GM18861 (cell line): Measurements from ENCODE around the gene METTL24.

Source experiments
- ATAC-seq: cut with Tn5 transposase; IDR thresholded peaks from one replicate; pipeline ENCODE4 v1.9.1; 2021; ENCODE audit not compliant: unreplicated experiment

METTL24 gene

GRCh38 chr6:110357664-110358552 lies at the start of gene METTL24:
Gene METTL24 (minus strand): TSS chr6:110358349. CDS start chr6:110358272, 77 bp downstream.
- no peak for ATAC-seq

DNA sequence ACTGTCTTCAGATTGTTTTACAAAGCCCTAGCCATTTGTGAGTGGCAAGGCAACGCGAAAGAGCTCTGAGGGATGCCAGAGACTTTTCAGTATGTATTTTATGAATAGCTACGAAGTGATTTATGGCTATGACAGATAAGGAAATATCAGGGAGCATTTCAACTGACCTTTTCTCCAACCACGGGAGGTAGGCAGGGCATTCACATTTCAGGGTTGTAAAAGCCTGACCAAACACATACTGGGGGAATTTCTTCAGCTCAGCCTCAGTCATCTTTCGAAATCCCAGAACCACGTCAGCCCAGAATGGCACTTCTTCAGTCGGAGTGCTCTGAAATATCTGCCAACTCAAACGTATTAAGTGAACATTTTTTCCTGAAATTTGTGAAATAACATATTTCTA lies 46.5 kb upstream of the METTL24 start:
- no peak for ATAC-seq

DNA sequence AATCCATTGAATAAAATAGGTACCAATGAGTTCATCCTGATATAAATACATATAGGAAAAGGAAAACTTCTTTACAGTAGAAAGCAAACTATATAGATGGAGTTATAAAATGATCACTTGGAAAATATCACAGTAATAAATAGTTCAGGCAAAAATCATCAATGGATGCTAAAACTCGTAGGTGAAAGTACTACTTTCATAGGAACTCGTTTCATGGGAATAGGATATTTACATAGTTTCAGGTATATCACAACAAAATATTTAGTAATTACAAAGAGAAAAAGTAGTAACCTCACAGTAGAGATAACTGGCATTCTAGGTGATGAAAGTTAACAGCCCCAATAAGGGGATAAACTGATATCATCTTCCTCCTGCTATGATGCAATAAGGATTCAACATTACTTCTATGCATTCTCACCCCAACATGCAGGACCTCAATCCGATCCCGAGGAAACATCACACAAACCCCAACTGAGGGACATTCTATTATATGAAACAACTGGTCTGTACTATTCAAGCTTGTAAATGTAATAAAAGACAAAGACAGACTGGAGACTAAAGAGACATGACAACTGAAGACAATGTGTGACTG lies 43.5 kb upstream of the METTL24 start:
- no peak for ATAC-seq

GRCh38 chr6:110400208-110400607 lies 42.1 kb upstream of the METTL24 start:
- ATAC-seq, result no peak

GRCh38 chr6:110399219-110400071 lies 41.3 kb upstream of the METTL24 start:
- ATAC-seq, result no peak

GRCh38 chr6:110398778-110399177 lies 40.6 kb upstream of the METTL24 start:
- ATAC-seq, result no peak

DNA sequence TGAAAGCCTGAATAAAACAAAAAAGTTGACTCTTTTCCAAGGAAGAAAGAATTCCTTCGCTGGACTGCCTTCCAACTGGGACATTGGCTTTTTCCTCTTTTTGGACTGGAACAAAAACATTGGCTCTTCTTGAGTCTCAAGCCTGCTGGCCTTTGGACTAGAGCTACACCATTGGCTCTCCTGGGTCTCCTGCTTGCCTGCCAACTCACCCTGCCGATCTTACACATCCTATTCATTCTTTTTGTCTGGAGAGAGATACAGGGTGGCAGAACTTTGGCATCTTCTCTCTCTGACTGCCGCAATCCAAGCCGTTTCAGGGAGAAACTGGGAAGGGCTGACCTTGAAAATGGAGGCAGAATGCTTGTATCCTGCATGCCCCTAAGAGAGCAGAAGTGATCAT lies 37.1 kb upstream of the METTL24 start:
- no peak for ATAC-seq

DNA sequence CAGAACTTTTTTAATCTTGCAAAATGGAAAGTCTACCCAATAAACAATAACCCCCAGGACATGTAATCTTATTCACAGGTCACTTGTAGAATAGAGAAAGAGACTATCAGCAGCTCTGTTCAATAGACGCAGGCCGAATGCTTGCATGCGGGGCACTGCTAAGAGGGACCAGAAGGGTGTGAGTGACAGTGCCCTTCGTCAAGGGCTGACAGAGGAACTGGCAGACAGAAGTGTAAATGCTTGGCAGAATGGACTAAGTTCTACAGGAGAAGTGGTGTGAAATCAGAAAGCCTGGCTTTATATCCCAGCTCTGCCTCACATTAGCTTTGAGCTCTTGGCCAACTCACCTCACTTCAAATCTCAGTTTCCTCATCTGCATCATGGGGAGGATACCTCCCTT lies 36.3 kb upstream of the METTL24 start:
- no peak for ATAC-seq

GRCh38 chr6:110392727-110393126 lies 34.6 kb upstream of the METTL24 start:
- no peak for ATAC-seq

- ATAC-seq, result no peak
Measured at GRCh38 chr6:110390404-110390803, 32.3 kb upstream of the METTL24 start.

DNA sequence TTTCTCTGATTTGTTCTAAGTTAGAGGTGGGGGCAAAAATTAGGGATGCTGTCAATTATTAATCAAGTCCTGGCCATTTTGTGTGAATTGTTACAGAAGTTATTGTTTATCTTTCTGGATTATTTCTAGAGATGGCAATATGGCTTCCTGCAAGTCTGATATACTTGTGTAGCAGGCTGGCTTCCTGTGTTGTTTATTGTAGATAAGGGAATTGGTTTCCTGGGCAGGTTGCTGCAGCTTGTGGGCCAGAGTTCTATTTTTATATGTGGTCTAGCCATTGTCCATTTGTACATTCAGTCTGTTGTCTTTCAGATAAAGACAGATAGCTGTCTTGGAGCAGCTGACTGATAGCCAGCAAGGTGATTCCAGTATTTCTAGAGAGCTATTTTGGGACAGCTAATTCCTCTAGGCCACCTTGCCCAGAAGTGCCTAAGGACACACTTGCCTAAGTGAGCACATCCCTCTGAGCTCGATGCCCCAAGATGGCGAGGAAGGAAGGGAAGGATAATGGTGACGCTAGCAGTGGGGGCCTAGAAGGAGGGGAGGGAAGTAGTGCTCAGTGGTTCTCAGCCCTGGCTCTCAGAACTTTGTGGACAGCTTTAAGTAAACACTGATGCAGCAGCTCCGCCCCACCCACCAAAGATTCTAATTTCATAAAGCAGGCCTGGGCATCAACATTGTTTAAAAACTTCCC lies 31.7 kb upstream of the METTL24 start:
- ATAC-seq, result no peak

- no peak for ATAC-seq
Measured at GRCh38 chr6:110387986-110388385, 29.8 kb upstream of the METTL24 start.

GRCh38 chr6:110385458-110385863 lies 27.3 kb upstream of the METTL24 start:
- ATAC-seq, result no peak

DNA sequence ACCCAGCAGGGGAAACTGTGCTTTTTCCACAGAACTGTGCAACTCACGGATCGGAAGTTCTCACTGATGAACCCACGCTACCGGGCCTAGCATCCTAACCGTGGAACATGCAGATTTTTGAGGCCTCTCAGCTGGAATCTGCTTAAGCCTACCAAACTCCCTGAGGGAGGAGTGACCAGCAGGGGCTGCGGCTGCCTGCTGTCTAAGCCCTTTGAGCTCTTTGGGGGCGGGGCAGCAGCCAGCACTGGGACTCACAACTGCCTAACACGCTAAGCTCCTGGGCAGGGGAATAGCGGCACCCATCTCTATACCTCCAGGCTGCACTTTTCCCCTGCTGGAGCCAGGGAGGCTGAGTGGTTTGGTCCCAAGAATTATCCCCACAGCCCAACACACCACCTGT lies 20.4 kb upstream of the METTL24 start:
- no peak for ATAC-seq

DNA sequence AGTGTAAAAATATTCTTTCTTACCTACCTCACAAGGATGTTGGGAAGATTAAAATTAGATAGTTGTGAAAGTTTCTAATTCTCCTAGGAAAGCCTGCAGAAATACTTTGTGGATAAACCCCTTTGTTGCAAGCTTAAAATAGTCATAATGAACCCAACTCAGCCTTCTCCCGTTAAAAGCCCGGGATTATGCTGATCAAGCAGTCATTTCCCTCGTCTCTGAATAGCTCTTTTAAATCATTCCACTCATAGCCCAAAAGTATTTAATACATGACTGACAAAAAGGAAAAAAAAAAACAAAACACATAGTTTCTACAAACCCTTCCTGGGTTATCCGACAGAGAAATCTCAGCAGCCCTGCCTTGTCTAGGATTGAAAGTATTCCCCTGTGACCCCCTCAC lies 10.9 kb upstream of the METTL24 start:
- no peak for ATAC-seq

GRCh38 chr6:110368284-110368683 lies 10.1 kb upstream of the METTL24 start:
- ATAC-seq, result no peak

DNA sequence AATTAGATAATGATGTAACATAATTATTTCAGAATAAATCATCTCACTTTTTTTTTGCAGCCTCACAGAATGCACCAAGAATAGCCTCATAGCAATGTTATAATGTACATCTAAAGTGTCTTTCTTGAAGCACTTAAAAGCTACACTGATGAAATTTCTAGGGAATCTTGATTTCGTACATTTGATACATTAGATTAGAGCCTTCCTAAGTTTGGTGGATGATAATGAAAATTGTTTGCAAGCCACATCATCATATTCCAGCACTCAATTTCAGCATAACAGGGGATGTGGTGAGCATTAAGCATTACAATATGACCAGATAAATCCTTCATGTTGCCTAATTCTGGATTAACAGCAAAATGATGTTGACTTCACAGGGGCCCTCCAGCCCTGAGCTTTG lies 9.7 kb upstream of the METTL24 start:
- ATAC-seq, result no peak

GRCh38 chr6:110366975-110367374 lies 8.8 kb upstream of the METTL24 start:
- ATAC-seq, result no peak

GRCh38 chr6:110366256-110366655 lies 8.1 kb upstream of the METTL24 start:
- no peak for ATAC-seq

GRCh38 chr6:110364364-110365105 lies 6.4 kb upstream of the METTL24 start:
- ATAC-seq, result no peak
